ENCODE data around the gene SH3BGR. TPM values are rescaled to one million over a fixed set of nuclear protein-coding genes. Genes with fewer than 3 reads are reported as not detected.

SH3BGR gene
- total RNA-seq, 1 donor from 2014 or later, result 1.2 TPM

- intact Hi-C loops (cut with micrococcal nuclease), result no loop called here
Measured at GRCh38 chr21:39511102-39511501, 59.3 kb downstream of the SH3BGR start.

GRCh38 chr21:39513735-39514134, 62.0 kb downstream of the SH3BGR start:
- intact Hi-C loops (cut with micrococcal nuclease), result no loop called here

- intact Hi-C loops (cut with micrococcal nuclease), result no loop called here
Measured at GRCh38 chr21:39515684-39516472, 64.1 kb downstream of the SH3BGR start.

GRCh38 chr21:39518055-39518846, 66.5 kb downstream of the SH3BGR start:
- intact Hi-C loops (cut with micrococcal nuclease), result no loop called here

- intact Hi-C loops (cut with micrococcal nuclease), result no loop called here
Measured at GRCh38 chr21:39518847-39519210, 67.1 kb downstream of the SH3BGR start.

- intact Hi-C loops (cut with micrococcal nuclease), result no loop called here
Measured at GRCh38 chr21:39519835-39520234, 68.1 kb downstream of the SH3BGR start.

- intact Hi-C loops (cut with micrococcal nuclease), result no loop called here
Measured at GRCh38 chr21:39523399-39523798, 71.6 kb downstream of the SH3BGR start.

GRCh38 chr21:39523915-39524314, 72.1 kb downstream of the SH3BGR start:
- intact Hi-C loops (cut with micrococcal nuclease), result no loop called here

- intact Hi-C loops (cut with micrococcal nuclease), result no loop called here
Measured at GRCh38 chr21:39525129-39525528, 73.4 kb downstream of the SH3BGR start.

- intact Hi-C loops (cut with micrococcal nuclease), result no loop called here
Measured at GRCh38 chr21:39525601-39526000, 73.8 kb downstream of the SH3BGR start.

- intact Hi-C loops (cut with micrococcal nuclease), result no loop called here
Measured at GRCh38 chr21:39527067-39527595, 75.4 kb downstream of the SH3BGR start.

GRCh38 chr21:39527664-39528381, 76.1 kb downstream of the SH3BGR start:
- intact Hi-C loops (cut with micrococcal nuclease), result no loop called here

- intact Hi-C loops (cut with micrococcal nuclease), result no loop called here
Measured at GRCh38 chr21:39529026-39529425, 77.3 kb downstream of the SH3BGR start.

- intact Hi-C loops (cut with micrococcal nuclease), result no loop called here
Measured at GRCh38 chr21:39531064-39531463, 79.3 kb downstream of the SH3BGR start.

- intact Hi-C loops (cut with micrococcal nuclease), result no loop called here
Measured at GRCh38 chr21:39531840-39532239, 80.1 kb downstream of the SH3BGR start.

GRCh38 chr21:39533545-39534380, 82.0 kb downstream of the SH3BGR start:
- intact Hi-C loops (cut with micrococcal nuclease), result no loop called here

GRCh38 chr21:39535646-39536437, 84.1 kb downstream of the SH3BGR start:
- intact Hi-C loops (cut with micrococcal nuclease), result no loop called here

GRCh38 chr21:39536835-39537234, 85.1 kb downstream of the SH3BGR start:
- intact Hi-C loops (cut with micrococcal nuclease), result no loop called here

- intact Hi-C loops (cut with micrococcal nuclease), result no loop called here
Measured at GRCh38 chr21:39537571-39537970, 85.8 kb downstream of the SH3BGR start.

GRCh38 chr21:39538453-39539042, 86.8 kb downstream of the SH3BGR start:
- intact Hi-C loops (cut with micrococcal nuclease), result no loop called here

All from T-helper 1 cell treated with Interleukin-12 subunit alpha and Interleukin-12 subunit beta and Interleukin-4 antibody, amounts not matched to agents 30 ng/mL and 1 ng/mL, for 36 hours (primary cell).